Right renal cortex interstitium (tissue), 3 donors: ENCODE data around the gene TGM2. TPM values are rescaled to one million over a fixed set of nuclear protein-coding genes. Genes with fewer than 3 reads are reported as not detected.

ENCODE experiments used
- DNase-seq, 3 donors: peaks; one replicate each; pipeline ENCODE4 v3.0.0-alpha.2; 2013; ENCODE audit warnings: low read depth in 3 of 3, low spot score in 2 of 3
- polyA plus RNA-seq, 3 donors: library from polyadenylated mRNA; unstranded; fragments of 120-200 nt; gene quantifications; one replicate each; pipeline ENCODE4 v1.2.1, GENCODE V29; 2013; ENCODE audit not compliant: insufficient read length in 3 of 3

The TGM2 gene
- polyA plus RNA-seq, 3 donors, result 30.0 to 31.7 (median 31.5) TPM

- DNase-seq, result no peak
Measured at GRCh38 chr20:38199501-38200390, 34.7 kb upstream of the TGM2 start.

- DNase-seq, result no peak
Measured at GRCh38 chr20:38198238-38198861, 33.3 kb upstream of the TGM2 start.

GRCh38 chr20:38197619-38198018, 32.5 kb upstream of the TGM2 start:
- no peak for DNase-seq

- DNase-seq, result no peak
Measured at GRCh38 chr20:38197217-38197616, 32.1 kb upstream of the TGM2 start.

GRCh38 chr20:38196592-38196991, 31.5 kb upstream of the TGM2 start:
- no peak for DNase-seq

- DNase-seq, result no peak
Measured at GRCh38 chr20:38196076-38196475, 31.0 kb upstream of the TGM2 start.

- DNase-seq, result no peak
Measured at GRCh38 chr20:38195521-38195920, 30.5 kb upstream of the TGM2 start.

- no peak for DNase-seq
Measured at GRCh38 chr20:38194971-38195504, 30.0 kb upstream of the TGM2 start.

GRCh38 chr20:38193586-38194105, 28.6 kb upstream of the TGM2 start:
- no peak for DNase-seq

GRCh38 chr20:38192323-38192885, 27.3 kb upstream of the TGM2 start:
- DNase-seq, result no peak

- no peak for DNase-seq
Measured at GRCh38 chr20:38191654-38192053, 26.6 kb upstream of the TGM2 start.

GRCh38 chr20:38190936-38191371, 25.9 kb upstream of the TGM2 start:
- no peak for DNase-seq

- DNase-seq, result no peak
Measured at GRCh38 chr20:38190166-38190565, 25.1 kb upstream of the TGM2 start.

- DNase-seq, result no peak
Measured at GRCh38 chr20:38187517-38187916, 22.4 kb upstream of the TGM2 start.

- no peak for DNase-seq
Measured at GRCh38 chr20:38186788-38187221, 21.7 kb upstream of the TGM2 start.

- peak; percentile 47 to 68 (median 67) for DNase-seq
Measured at GRCh38 chr20:38184101-38184500, 19.0 kb upstream of the TGM2 start.

GRCh38 chr20:38181971-38182370, 16.9 kb upstream of the TGM2 start:
- no peak for DNase-seq

GRCh38 chr20:38181207-38181801, 16.2 kb upstream of the TGM2 start:
- no peak for DNase-seq

GRCh38 chr20:38180781-38181180, 15.7 kb upstream of the TGM2 start:
- no peak for DNase-seq

GRCh38 chr20:38179846-38180245, 14.8 kb upstream of the TGM2 start:
- DNase-seq, result no peak

GRCh38 chr20:38178581-38178980, 13.5 kb upstream of the TGM2 start:
- no peak for DNase-seq
